NCI-H345 (cell line): ENCODE measurements around the gene NACC2.

ENCODE experiments used
- DNase-seq: peaks from one replicate; lab custom pipeline; 2025; lab: John Stamatoyannopoulos, UW

NACC2 gene

GRCh38 chr9:136129176-136129575 is 34.1 kb upstream of the NACC2 start:
- DNase-seq, result no peak

GRCh38 chr9:136128436-136128835 is 33.3 kb upstream of the NACC2 start:
- DNase-seq, result no peak

GRCh38 chr9:136127313-136127712 is 32.2 kb upstream of the NACC2 start:
- no peak for DNase-seq

- DNase-seq, result no peak
These were observed 30.0 kb upstream of the NACC2 start for GRCh38 chr9:136124976-136125692.

- peak; percentile 47 for DNase-seq
These were observed 27.6 kb upstream of the NACC2 start for GRCh38 chr9:136122425-136123383.

GRCh38 chr9:136121801-136122200 is 26.7 kb upstream of the NACC2 start:
- DNase-seq, result no peak

- DNase-seq, result no peak
These were observed 25.4 kb upstream of the NACC2 start for GRCh38 chr9:136120438-136120844.

GRCh38 chr9:136119883-136120393 is 24.8 kb upstream of the NACC2 start:
- no peak for DNase-seq

- DNase-seq, result no peak
These were observed 24.2 kb upstream of the NACC2 start for GRCh38 chr9:136119061-136119882.

GRCh38 chr9:136118320-136119060 is 23.4 kb upstream of the NACC2 start, which contains the start of gene TMEM250:
TSS of gene TMEM250 (minus strand) at chr9:136118875. CDS start at chr9:136116900, 1,975 bp downstream.
- peak; percentile 95 for DNase-seq

GRCh38 chr9:136117916-136118319 is 22.8 kb upstream of the NACC2 start:
- no peak for DNase-seq

- no peak for DNase-seq
These were observed 22.3 kb upstream of the NACC2 start for GRCh38 chr9:136117291-136117915.

- no peak for DNase-seq
These were observed 21.4 kb upstream of the NACC2 start for GRCh38 chr9:136116360-136117098.

GRCh38 chr9:136115641-136116359 is 20.7 kb upstream of the NACC2 start:
- no peak for DNase-seq

GRCh38 chr9:136115206-136115605 is 20.1 kb upstream of the NACC2 start:
- no peak for DNase-seq

- DNase-seq, result no peak
These were observed 19.5 kb upstream of the NACC2 start for GRCh38 chr9:136114610-136115009.

- no peak for DNase-seq
These were observed 17.5 kb upstream of the NACC2 start for GRCh38 chr9:136112541-136112940.

- DNase-seq, result no peak
These were observed 16.8 kb upstream of the NACC2 start for GRCh38 chr9:136111910-136112309.

GRCh38 chr9:136111190-136111589 is 16.1 kb upstream of the NACC2 start:
- no peak for DNase-seq
